SJSA1 (cell line): Measurements from ENCODE around the gene RAB13. TPM values are rescaled to one million over a fixed set of nuclear protein-coding genes. Genes with fewer than 3 reads are reported as not detected.
"Not testable (repeated sequence)": the region's sequence is repeated elsewhere in the genome, so short reads cannot be mapped to it uniquely, and the experiment has no call there.

Experiments
- DNase-seq, 2 experiments: peaks; one replicate each; pipeline ENCODE4 v3.0.0-alpha.2; 2015 to 2020; ENCODE audit warnings: low spot score in 2 of 2, low read depth in 1 of 2
- H3K27ac ChIP-seq: fragments of 250-450 bp; sonication (Bioruptor Pico); 2 replicates; pipeline ENCODE4 v1.5.1; 2020; ENCODE audit warnings: mild to moderate bottlenecking, moderate library complexity
- H3K27me3 ChIP-seq: fragments of 250-450 bp; sonication (Bioruptor Pico); replicated peaks from 2 replicates; pipeline ENCODE4 v1.5.1; 2020; ENCODE audit warnings: mild to moderate bottlenecking, moderate library complexity
- H3K36me3 ChIP-seq: fragments of 250-450 bp; sonication (Bioruptor Pico); 2 replicates; pipeline ENCODE4 v1.5.1; 2020; ENCODE audit warnings: mild to moderate bottlenecking
- H3K4me1 ChIP-seq: fragments of 250-450 bp; sonication (Bioruptor Pico); replicated peaks from 2 replicates; pipeline ENCODE4 v1.6.1; 2021; ENCODE audit warnings: mild to moderate bottlenecking
- H3K4me3 ChIP-seq: fragments of 250-450 bp; sonication (Bioruptor Pico); 2 replicates; pipeline ENCODE4 v1.5.1; 2020; ENCODE audit warnings: mild to moderate bottlenecking
- H3K9me3 ChIP-seq: fragments of 250-450 bp; sonication (Bioruptor Pico); replicated peaks from 2 replicates; pipeline ENCODE4 v1.5.1; 2020; ENCODE audit warnings: mild to moderate bottlenecking
- total RNA-seq: library from RNA; depleted of rRNA; stranded (reverse); fragments of >200 nt; shearing (Covaris generic); gene quantifications from 2 replicates; pipeline ENCODE4 v1.2.3, GENCODE V29; 2014

The RAB13 gene
- total RNA-seq, 1 experiment from 2014 or later, result 33.5 TPM

- DNase-seq, result peak; percentile 94 to 95
- Histone ChIP-seq H3K36me3 (peaks cover 50% of the 10 kb centered on the region), H3K4me3 (peak within 1 kb of the TSS; percentile 62), H3K4me1 (peaks cover 26% of the 10 kb centered on the region), H3K27me3 (no peaks in the 10 kb centered on the region), H3K9me3 (no peaks in the 10 kb centered on the region), H3K27ac (peak within 1 kb of the TSS; percentile 88)
These were observed 4.5 kb upstream of the RAB13 start, which contains the start of gene RPS27 for GRCh38 chr1:153990468-153991150. Gene RPS27, plus strand, starts transcription at chr1:153990762. Its CDS starts 35 bp downstream, at chr1:153990797.

GRCh38 chr1:153987621-153988020 lies 1.5 kb upstream of the RAB13 start:
- Histone ChIP-seq H3K4me3 (no peak overlapping the region), H3K27ac (no peak overlapping the region), H3K36me3 (peaks cover 42% of the 10 kb centered on the region), H3K9me3 (no peaks in the 10 kb centered on the region), H3K27me3 (no peaks in the 10 kb centered on the region), H3K4me1 (peaks cover 34% of the 10 kb centered on the region)
- no peak for DNase-seq

- Histone ChIP-seq H3K4me3 (peak overlapping the region; percentile 52), H3K4me1 (peaks cover 23% of the 10 kb centered on the region), H3K36me3 (peaks cover 36% of the 10 kb centered on the region), H3K9me3 (no peaks in the 10 kb centered on the region), H3K27ac (peak overlapping the region; percentile 53), H3K27me3 (no peaks in the 10 kb centered on the region)
- DNase-seq, result peak; percentile 69 to 79
These were observed 712 bp downstream of the RAB13 start for GRCh38 chr1:153985341-153985912.

- H3K27ac ChIP-seq, result no peak overlapping the region
- no peaks in the 10 kb centered on the region for H3K27me3 ChIP-seq
- no peak for DNase-seq
- H3K4me1 ChIP-seq, result peaks cover 18% of the 10 kb centered on the region
- H3K4me3 ChIP-seq, result no peak overlapping the region
- no peaks in the 10 kb centered on the region for H3K9me3 ChIP-seq
- peaks cover 36% of the 10 kb centered on the region for H3K36me3 ChIP-seq
These were observed 1.8 kb downstream of the RAB13 start for GRCh38 chr1:153984123-153984894.

- H3K27ac ChIP-seq, DNase-seq, H3K9me3 ChIP-seq, H3K27me3 ChIP-seq, H3K4me3 ChIP-seq: not testable (repeated sequence)
- H3K36me3 ChIP-seq, result peaks cover 45% of the 10 kb centered on the region
- peaks cover 18% of the 10 kb centered on the region for H3K4me1 ChIP-seq
These were observed 4.4 kb downstream of the RAB13 start for GRCh38 chr1:153981735-153982134.

GRCh38 chr1:153979091-153979490 lies 7.0 kb downstream of the RAB13 start:
- not testable (repeated sequence) for H3K27me3 ChIP-seq, H3K4me3 ChIP-seq, H3K27ac ChIP-seq, H3K9me3 ChIP-seq, DNase-seq, H3K4me1 ChIP-seq
- peaks cover 62% of the 10 kb centered on the region for H3K36me3 ChIP-seq

- no peak for DNase-seq
- Histone ChIP-seq H3K36me3 (peaks cover 64% of the 10 kb centered on the region), H3K27me3 (no peaks in the 10 kb centered on the region), H3K27ac (no peak overlapping the region), H3K4me1 (peaks cover 8% of the 10 kb centered on the region), H3K4me3 (peak overlapping the region; percentile 70), H3K9me3 (no peaks in the 10 kb centered on the region)
These were observed 7.7 kb downstream of the RAB13 start for GRCh38 chr1:153978274-153978909.

- H3K4me3 ChIP-seq, result peak within 1 kb of the TSS; percentile 70
- H3K9me3 ChIP-seq, result no peaks in the 10 kb centered on the region
- DNase-seq, result peak; percentile 67 to 83
- peaks cover 8% of the 10 kb centered on the region for H3K4me1 ChIP-seq
- H3K36me3 ChIP-seq, result peaks cover 55% of the 10 kb centered on the region
- no peaks in the 10 kb centered on the region for H3K27me3 ChIP-seq
- no peak within 1 kb of the TSS for H3K27ac ChIP-seq
These were observed 8.6 kb downstream of the RAB13 start, which contains the start of gene JTB for GRCh38 chr1:153977250-153978240. Gene JTB, minus strand, starts transcription at chr1:153977674. Its CDS starts 422 bp downstream, at chr1:153977252.

- H3K27ac ChIP-seq, result no peak overlapping the region
- peak overlapping the region; percentile 70 for H3K4me3 ChIP-seq
- H3K9me3 ChIP-seq, result no peaks in the 10 kb centered on the region
- H3K4me1 ChIP-seq, result peaks cover 8% of the 10 kb centered on the region
- DNase-seq, result no peak
- H3K27me3 ChIP-seq, result no peaks in the 10 kb centered on the region
- H3K36me3 ChIP-seq, result peaks cover 51% of the 10 kb centered on the region
These were observed 9.3 kb downstream of the RAB13 start for GRCh38 chr1:153976819-153977249.

GRCh38 chr1:153973525-153973924 lies 12.6 kb downstream of the RAB13 start:
- no peak for DNase-seq
- H3K4me3 ChIP-seq, result no peak overlapping the region
- H3K4me1 ChIP-seq, result peaks cover 8% of the 10 kb centered on the region

GRCh38 chr1:153973071-153973470 lies 13.1 kb downstream of the RAB13 start:
- Histone ChIP-seq H3K27me3 (no peaks in the 10 kb centered on the region), H3K27ac (no peak overlapping the region), H3K4me1 (peaks cover 10% of the 10 kb centered on the region), H3K4me3 (no peak overlapping the region), H3K9me3 (no peaks in the 10 kb centered on the region), H3K36me3 (peaks cover 33% of the 10 kb centered on the region)
- no peak for DNase-seq

More at GRCh38 chr1:153973525-153973924, 12.6 kb downstream of the RAB13 start:
- Histone ChIP-seq H3K27ac (no peak overlapping the region), H3K9me3 (no peaks in the 10 kb centered on the region), H3K27me3 (no peaks in the 10 kb centered on the region), H3K36me3 (peaks cover 34% of the 10 kb centered on the region)

- peaks cover 19% of the 10 kb centered on the region for H3K36me3 ChIP-seq
- H3K9me3 ChIP-seq, result no peaks in the 10 kb centered on the region
- H3K4me3 ChIP-seq, result no peak overlapping the region
- no peak overlapping the region for H3K27ac ChIP-seq
- H3K4me1 ChIP-seq, result peaks cover 16% of the 10 kb centered on the region
- no peak for DNase-seq
- H3K27me3 ChIP-seq, result no peaks in the 10 kb centered on the region
These were observed 15.8 kb downstream of the RAB13 start for GRCh38 chr1:153970346-153970745.
